Testis (tissue), 2 donors: Measurements from ENCODE around the gene IL2RG.

Experiments
- POLR2A ChIP-seq: fragments of 450-650 bp; IDR thresholded peaks from one replicate; pipeline ENCODE4 v1.6.1; 2017; ENCODE audit warnings: antibody characterized with exemption, mild to moderate bottlenecking, moderate library complexity
- TF ChIP-seq, protein P1 (sequence below), 3 experiments: fragments of 450-650 bp in 2 of 3; fragments of 200-600 bp in 1 of 3; sonication (generic) in 1 of 3; IDR thresholded peaks; one replicate each; pipeline ENCODE4 v1.5.1; 2016 to 2019; ENCODE audit warnings: antibody characterized with exemption in 3 of 3, mild to moderate bottlenecking in 2 of 3, moderate library complexity in 1 of 3

DNA sequence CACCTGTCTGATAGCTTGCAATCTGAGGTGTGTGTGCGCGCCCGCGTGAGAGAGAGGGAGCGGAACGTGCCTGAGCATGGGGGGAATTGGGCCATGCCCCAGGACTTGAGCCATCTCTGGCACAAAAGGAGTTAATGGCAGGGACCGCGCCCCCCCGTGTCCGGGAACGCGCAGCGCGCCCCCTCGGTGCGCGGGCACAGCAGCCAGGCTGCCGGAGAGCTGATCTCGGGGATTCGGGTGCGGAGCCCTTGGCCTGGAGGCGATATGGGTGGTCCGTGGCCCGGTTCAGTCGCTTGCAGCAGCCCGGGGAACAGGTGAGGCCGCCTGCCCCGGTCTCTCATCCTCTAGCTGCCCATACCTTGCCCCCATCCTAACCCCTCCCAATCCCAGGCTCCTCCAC lies 33.3 kb upstream of the IL2RG start, which contains the start of gene NLGN3:
- TF ChIP-seq, protein P1, sequence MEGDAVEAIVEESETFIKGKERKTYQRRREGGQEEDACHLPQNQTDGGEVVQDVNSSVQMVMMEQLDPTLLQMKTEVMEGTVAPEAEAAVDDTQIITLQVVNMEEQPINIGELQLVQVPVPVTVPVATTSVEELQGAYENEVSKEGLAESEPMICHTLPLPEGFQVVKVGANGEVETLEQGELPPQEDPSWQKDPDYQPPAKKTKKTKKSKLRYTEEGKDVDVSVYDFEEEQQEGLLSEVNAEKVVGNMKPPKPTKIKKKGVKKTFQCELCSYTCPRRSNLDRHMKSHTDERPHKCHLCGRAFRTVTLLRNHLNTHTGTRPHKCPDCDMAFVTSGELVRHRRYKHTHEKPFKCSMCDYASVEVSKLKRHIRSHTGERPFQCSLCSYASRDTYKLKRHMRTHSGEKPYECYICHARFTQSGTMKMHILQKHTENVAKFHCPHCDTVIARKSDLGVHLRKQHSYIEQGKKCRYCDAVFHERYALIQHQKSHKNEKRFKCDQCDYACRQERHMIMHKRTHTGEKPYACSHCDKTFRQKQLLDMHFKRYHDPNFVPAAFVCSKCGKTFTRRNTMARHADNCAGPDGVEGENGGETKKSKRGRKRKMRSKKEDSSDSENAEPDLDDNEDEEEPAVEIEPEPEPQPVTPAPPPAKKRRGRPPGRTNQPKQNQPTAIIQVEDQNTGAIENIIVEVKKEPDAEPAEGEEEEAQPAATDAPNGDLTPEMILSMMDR (IDR thresholded peaks at IDR 0.05), result no peak
- TF ChIP-seq POLR2A, result no peak
